DND-41 (cell line): ENCODE results near the gene AFF4.

Source experiments
- EZH2 ChIP-seq: IDR thresholded peaks from 3 replicates; pipeline ENCODE4 v1.6.1; 2012; ENCODE audit warnings: borderline replicate concordance, low read depth, mild to moderate bottlenecking, moderate library complexity, low read length, inconsistent platforms; ENCODE audit not compliant: severe bottlenecking
- TF ChIP-seq, protein P1 (sequence below): IDR thresholded peaks from 2 replicates; pipeline ENCODE4 v1.5.1; 2012; ENCODE audit warnings: borderline replicate concordance, low read length, moderate library complexity, mild to moderate bottlenecking; ENCODE audit not compliant: poor library complexity, severe bottlenecking; ENCODE audit errors: extremely low read depth

DNA sequence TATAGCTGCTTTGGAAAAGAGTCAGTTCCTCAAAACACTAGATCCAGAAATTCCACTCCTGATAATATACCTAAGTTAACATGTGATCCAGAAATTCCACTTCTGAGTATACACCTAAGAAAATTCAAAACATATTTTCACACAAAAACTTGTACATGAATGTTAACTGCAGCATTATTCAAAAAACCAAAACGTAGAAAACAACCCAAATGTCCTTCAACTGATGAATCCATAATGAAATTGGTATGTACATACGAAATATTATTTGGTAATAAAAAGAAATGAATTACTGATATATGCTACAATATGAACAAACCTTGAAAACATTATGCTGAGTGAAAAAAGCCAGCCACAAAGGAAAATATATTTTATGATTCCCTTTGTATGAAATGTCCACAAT is 16.5 kb upstream of the AFF4 start:
- TF ChIP-seq, protein P1, sequence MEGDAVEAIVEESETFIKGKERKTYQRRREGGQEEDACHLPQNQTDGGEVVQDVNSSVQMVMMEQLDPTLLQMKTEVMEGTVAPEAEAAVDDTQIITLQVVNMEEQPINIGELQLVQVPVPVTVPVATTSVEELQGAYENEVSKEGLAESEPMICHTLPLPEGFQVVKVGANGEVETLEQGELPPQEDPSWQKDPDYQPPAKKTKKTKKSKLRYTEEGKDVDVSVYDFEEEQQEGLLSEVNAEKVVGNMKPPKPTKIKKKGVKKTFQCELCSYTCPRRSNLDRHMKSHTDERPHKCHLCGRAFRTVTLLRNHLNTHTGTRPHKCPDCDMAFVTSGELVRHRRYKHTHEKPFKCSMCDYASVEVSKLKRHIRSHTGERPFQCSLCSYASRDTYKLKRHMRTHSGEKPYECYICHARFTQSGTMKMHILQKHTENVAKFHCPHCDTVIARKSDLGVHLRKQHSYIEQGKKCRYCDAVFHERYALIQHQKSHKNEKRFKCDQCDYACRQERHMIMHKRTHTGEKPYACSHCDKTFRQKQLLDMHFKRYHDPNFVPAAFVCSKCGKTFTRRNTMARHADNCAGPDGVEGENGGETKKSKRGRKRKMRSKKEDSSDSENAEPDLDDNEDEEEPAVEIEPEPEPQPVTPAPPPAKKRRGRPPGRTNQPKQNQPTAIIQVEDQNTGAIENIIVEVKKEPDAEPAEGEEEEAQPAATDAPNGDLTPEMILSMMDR: no peak
- TF ChIP-seq EZH2: no peak
